ENCODE results near the gene HIBCH.
"Not testable (repeated sequence)": the region's sequence is repeated elsewhere in the genome, so short reads cannot be mapped to it uniquely, and the experiment has no call there.

Gene HIBCH

DNA sequence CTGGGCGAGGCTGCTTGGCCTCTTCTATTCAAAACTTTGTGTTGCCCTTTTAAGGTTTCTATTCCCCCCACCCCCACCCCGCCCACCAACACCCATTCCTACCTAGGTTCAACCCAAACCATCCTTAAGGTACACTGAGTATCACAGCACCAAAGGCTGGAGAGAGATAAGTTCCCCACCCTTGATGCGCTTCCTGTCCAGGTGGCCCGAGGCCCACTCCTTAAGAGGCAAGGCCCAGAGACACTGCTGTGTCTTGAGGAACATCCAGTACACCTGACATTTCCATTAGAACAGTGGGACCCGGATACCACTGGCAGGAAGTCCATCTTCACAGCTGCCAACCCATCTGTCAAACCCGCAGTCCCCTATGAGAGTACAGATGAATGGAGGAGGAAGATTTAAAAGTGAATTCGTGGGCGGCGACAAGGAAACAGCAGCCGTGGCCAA lies 23.5 kb upstream of the HIBCH start:
- in situ Hi-C loops (cut with HindIII; ENCODE audit: low sequenced_read_pairs): loop anchor here (5.0 kb wide), 1 partner anchor 49 kb away; no protein-coding TSS in a partner anchor

DNA sequence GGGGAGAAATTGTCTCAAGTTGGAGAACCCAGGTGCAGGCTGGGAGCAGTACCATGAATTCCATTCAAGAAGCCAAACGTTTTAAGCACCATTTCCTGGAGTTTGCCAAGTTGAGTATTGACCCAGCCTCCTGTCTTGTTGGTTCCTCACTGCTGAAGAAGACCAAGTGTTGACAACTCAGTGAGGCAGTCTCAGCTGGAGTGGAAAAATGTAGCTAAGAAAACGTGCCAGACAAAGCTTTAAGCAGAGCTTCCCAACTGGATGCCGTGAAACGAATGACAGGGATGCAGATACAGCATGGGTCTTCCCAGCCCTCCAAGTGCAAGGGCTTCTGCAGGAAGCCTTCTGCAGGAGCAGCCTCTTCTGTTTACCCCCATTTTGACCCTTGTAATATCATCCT lies 23.0 kb upstream of the HIBCH start:
- in situ Hi-C loops (cut with HindIII; ENCODE audit: low sequenced_read_pairs): loop anchor here (5.0 kb wide), 1 partner anchor 50 kb away; no protein-coding TSS in a partner anchor

DNA sequence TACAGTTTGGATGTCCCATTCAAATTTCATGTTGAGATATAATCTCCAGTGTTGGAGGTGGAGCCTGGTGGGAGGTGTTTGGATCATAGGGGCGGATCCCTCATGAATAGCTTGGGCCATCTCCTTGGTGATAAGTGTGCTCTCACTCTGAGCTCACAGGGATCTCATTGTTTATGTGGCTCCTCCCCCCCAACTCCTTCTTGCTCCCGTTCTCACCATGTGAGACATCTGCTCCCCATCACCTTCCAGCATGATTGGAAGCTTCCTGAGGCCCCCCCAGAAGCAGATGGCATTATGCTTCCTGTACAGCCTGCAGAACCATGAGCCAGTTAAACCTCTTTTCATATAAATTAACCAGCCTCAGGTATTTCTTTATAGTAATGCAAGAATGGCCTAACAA lies 20.7 kb upstream of the HIBCH start:
- in situ Hi-C loops (cut with HindIII; ENCODE audit: low sequenced_read_pairs): loop anchor here (5.0 kb wide), 1 partner anchor 52 kb away; no protein-coding TSS in a partner anchor

DNA sequence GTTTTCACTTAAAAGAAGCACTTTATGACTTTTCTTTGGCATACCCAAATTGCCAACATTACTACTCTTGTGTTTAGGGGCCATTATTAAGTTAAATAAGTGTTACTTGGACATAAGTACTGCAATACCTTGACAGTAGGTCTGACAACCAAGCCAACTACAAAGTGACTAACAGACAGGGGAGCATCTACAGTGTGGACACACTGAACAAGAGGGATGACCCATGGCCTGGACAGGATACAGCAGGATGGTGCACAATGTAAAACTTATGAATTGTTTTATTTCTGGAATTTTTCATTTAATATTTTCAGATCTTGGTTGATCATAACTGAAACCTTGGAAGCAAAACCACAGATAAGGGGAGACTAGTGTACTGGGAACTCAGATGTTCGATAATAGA lies 19.8 kb upstream of the HIBCH start:
- in situ Hi-C loops (cut with HindIII; ENCODE audit: low sequenced_read_pairs): no loop called here

DNA sequence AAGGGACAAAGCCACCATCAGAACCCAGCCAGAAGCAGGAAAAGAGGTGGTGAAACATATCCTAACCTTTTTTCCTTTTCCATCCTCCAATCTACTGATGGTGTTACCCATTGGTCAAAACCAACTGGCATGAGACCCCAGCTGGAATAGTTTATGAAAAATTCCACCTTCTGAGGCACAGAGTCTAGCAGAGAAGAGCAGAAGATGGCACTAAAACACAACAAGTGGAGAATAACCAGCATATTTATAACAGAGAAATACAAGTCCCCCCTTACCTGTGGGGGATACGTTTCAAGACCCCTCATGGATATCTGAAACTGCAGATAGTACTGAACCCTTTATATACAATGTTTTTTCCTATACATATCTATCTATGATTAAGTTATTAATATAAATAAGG lies 18.8 kb upstream of the HIBCH start:
- in situ Hi-C loops (cut with HindIII; ENCODE audit: low sequenced_read_pairs): no loop called here

DNA sequence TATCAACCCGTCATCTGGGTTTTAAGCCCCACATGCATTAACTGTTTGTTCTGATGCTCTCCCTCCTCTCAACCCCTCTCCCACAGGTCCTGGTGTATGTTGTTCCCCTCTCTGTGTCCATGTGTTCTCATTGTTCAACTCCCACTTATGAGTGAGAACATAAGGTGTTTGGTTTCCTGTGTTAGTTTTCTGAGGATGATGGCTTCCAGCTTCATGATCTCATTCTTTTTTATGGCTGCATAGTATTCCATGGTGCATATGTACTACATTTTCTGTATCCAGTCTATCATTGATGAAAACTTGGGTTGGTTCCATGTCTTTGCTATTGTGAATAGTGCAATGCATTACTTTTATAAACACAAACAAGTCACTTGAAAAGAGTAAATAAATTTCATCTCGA lies 16.8 kb upstream of the HIBCH start:
- in situ Hi-C loops (cut with HindIII; ENCODE audit: low sequenced_read_pairs): no loop called here

DNA sequence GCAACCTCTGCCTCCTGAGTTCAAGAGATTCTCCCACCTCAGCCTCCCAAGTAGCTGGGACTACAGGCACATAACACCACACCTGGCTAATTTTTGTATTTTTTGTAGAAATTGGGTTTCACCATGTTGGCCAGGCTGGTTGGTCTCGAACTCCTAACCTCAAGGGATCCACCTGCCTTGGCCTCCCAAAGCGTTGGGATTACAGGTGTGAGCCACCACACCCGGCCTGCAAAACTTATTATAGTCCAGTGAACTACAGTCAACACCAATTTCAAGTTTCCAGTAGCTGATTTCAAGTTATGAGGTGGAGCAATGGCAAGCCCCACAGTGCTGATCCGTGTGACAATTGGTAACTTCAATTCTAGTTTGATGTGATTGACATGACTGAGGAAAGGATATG lies 16.0 kb upstream of the HIBCH start:
- in situ Hi-C loops (cut with HindIII; ENCODE audit: low sequenced_read_pairs): not testable (repeated sequence)

DNA sequence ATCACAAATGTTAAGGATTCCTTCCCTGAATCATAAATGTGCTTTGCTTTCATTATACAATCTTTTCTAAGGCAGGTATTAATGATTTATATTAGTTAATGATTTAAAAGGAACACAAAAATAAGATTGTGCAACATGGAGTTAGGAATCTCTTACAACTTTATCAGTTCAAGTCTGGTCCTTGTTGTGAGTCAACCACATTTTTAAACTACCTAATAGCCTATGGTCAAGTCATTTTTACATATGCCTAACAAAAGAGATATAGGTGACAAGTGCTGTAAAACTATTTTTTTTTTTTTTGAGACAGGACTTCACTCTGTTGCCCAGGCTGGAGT lies 15.6 kb upstream of the HIBCH start:
- in situ Hi-C loops (cut with HindIII; ENCODE audit: low sequenced_read_pairs): no loop called here

DNA sequence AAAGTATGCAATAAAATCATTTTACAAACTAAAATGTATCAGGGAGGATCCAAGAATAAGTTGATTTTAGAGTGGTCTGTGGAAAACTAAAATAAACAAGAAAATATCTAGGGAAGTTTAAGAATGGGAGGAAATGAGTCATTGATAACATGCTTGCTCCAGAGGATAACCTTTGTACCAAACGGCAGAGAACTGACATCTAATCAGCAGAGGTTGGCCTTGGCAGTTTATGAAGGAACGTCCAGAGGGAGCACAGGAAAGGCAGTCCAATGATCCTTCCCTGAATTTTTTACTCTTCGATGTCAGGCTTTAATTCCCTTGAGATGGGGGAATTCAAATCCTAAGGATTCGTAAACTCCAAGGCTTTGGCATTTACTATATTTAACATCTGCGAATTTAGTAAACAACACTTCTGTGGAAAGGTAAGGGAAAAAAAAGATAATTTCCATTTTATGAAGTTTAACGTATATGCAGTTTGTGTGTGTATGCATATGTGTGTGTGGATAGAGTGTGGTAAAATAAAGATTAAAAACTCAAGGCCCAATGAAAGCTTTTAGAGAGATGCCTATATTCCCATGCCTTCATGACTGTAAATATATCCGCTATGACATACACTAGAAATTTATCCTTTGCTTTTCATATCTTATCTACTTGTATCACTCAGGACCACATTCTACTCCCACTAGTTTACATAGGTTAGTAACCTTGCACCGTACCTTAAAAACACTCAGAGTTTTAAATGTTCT lies 15.0 kb upstream of the HIBCH start:
- in situ Hi-C loops (cut with HindIII; ENCODE audit: low sequenced_read_pairs): loop anchor here (5.0 kb wide), 1 partner anchor 52 kb away; no protein-coding TSS in a partner anchor

DNA sequence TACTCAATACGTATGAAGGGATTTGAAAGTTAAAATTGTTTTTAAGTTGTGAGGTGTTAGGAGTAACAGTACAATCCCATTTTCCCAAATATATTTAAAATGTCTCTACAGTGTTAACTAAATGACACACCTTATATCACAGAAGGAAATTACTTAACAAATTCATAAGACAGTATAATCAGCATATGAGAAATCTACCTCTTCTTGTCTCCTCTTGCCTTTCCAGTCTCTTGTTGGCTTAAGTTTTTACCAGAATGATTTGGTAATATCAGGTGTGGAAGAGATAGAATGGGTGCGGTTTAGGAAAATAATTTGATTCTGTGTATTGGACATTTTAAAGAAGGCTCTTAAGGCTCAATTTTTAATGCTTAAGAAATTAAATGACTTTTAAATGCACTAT lies 14.3 kb upstream of the HIBCH start:
- in situ Hi-C loops (cut with HindIII; ENCODE audit: low sequenced_read_pairs): loop anchor here (5.0 kb wide), 1 partner anchor 52 kb away; no protein-coding TSS in a partner anchor

DNA sequence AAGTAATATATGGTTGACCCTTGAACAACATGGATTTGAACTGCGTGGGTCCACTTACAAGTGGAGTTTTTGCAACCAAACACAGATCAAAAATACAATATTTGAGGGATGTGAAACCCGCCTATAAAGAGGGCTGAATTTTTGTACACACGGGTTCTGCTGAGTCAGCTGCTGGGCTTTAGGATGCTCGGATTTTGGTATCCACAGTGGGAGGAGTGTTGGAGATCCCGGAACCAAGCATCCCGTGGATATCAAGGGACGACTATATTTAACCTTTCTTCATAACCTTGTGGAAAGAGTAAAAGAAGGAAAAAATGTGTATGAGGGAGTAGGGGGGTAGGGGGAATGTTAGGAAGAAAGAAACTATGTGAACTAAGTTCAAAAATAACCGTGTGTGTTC lies 13.8 kb upstream of the HIBCH start:
- in situ Hi-C loops (cut with HindIII; ENCODE audit: low sequenced_read_pairs): loop anchor here (5.0 kb wide), 1 partner anchor 51 kb away; no protein-coding TSS in a partner anchor

DNA sequence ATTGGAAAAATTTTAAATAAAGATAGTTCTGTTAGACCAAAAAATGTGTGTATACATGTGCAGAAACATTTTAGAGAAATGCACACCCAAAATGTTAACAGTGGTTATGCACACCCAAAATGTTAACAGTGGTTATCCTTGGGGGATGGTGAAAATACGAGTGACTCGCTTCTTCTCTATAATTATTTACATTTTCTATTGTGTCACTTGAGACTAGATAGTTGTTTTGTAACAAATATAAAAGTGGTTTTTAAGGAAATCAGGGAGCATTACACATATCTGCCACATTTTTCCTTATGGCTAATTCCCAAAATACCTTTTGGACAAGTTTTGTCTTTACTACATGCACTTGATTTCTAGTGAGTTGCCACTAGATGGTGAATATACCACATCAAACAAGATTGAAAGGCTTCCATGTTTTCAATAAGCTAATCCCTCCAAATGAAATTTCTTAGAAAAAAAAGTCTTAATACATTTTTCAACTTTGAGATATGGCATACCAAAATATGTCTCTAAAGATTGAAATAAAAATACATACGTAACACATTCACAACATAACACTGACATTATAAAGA lies 9.0 kb upstream of the HIBCH start:
- in situ Hi-C loops (cut with HindIII; ENCODE audit: low sequenced_read_pairs): no loop called here

DNA sequence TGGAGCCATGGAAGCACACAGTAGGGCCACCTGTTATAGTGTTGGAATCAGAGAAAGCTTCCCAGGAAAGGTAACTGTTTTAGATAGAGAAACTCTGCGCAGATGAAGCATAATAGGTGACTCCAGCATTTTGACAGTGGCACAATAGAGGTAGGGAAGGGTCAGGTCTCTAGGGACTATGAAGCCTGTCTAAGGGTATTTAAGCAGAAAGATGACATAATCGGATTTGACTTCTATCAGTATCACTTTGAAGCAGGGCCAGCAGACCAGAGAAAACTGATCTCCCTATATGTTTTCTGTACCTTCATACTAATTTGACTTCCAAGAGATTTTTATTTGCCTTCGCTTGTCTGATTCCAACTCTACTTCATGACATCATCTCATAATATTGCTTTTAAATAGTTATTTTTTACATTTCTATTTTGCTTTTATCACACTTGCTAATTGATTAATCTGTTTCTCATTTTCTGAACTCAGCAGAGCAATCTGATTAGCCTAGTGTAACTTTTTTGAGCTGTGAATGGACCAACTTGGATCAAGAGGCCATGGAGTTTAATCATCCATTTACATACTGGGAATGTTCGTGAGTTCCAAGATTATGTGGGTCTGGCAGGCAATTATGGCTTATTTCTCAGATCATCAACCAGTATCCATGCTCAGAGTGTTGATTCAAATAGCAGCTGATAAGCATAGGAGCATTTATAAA lies 8.4 kb upstream of the HIBCH start:
- in situ Hi-C loops (cut with HindIII; ENCODE audit: low sequenced_read_pairs): no loop called here

DNA sequence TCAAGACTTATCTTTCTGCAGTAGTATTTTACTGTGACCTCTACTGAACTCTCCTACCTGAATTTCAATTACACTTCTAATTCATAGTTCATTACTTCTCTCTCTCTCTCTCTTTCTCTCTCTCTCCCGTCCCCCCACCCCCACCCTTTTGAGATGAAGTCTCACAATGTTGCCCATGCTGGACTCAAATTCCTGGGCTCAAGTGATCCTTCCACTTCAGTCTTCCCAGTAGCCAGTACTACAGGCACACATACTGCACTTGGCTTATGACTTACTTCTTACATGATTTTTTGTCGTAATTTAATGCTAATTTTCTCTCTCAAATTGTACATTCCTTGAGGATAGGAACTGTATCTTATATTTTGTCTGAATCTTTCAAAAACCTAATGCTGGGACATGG lies 6.0 kb upstream of the HIBCH start:
- in situ Hi-C loops (cut with HindIII; ENCODE audit: low sequenced_read_pairs): no loop called here

DNA sequence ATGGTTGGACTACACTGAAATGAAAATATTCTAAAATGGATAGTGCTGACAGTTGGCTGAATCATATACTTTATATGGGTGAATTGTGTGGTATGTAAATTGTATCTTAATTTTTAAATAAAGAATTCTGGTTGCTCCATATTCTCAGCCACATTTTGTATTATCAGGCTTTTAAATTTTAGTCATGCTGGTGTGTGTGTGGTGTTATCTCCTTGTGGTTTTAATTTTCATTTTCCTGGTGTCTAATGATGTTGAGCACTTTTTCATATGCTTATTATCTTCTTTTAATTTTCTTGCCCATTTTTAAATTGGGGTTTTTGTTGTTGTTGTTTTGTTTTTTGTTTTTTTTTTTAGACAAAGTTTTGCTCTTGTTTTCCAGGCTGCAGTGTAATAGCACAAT lies 3.8 kb upstream of the HIBCH start:
- in situ Hi-C loops (cut with HindIII; ENCODE audit: low sequenced_read_pairs): no loop called here

DNA sequence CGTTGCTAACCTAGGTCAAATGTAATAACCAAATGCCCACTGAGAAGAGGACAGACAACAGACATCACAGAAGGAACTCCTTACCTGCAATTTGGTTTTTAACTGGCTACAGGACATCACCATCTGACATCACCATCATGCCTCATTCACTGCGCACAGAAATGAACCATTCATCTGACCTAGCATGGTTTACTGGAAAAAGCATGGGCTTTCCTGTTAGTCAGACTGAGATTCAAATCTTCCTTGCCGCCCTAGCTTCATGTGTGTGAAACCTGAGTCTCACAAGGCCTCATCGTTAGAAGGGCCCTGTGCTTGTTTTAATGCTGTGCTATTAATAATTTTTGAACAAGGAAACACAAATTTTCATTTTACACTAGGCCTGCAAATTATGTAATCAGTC lies 1.1 kb upstream of the HIBCH start:
- in situ Hi-C loops (cut with HindIII; ENCODE audit: low sequenced_read_pairs): no loop called here

DNA sequence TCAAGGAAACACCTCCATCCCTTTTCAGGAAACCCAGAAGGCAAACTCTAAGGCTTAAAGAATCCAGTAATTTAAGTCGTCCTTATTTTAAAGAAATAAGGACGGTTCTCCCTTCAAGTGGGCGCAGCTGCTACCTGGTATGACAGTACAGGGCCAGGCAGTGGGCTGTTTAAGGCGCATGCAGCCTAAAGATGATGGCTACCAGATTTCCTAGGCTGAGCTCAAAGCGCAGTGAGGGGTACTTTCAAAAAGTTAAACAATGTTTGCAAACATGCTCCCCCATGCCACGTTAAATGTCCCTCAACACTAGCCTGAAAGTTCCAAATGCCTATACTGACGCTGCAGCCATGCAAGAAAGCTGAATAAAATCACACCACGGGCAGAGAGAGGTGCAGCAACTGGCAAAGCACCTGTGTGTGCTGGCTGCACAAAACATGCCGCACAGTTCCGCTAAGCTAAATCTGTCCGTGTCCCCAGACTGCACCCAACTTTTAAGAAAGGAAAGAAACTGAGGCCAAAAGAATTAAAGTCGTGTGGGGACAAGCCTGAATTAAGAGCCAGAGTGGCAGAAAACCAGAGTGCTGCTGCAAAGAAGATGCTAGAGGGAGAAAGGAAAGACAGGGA lies 583 bp downstream of the HIBCH start:
- in situ Hi-C loops (cut with HindIII; ENCODE audit: low sequenced_read_pairs): no loop called here

DNA sequence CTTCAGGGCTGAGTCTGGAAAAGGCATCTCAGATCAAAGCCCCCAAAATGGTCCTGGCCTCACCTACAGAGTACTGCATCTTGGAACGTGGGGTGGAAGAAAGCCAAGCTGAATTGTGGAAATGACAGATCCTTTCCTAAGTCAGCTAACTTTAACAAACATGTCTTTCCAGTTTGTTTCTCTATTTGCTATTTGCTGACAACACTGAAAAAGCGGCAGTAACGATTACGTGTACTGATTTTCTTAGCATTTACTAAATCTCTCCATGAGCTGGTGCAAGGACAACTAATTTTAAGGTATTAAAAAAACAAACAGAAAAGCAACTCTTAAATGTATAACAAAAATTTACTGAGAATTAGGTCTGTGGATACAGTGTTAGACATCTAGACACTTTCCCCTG lies 1.1 kb downstream of the HIBCH start:
- in situ Hi-C loops (cut with HindIII; ENCODE audit: low sequenced_read_pairs): no loop called here

DNA sequence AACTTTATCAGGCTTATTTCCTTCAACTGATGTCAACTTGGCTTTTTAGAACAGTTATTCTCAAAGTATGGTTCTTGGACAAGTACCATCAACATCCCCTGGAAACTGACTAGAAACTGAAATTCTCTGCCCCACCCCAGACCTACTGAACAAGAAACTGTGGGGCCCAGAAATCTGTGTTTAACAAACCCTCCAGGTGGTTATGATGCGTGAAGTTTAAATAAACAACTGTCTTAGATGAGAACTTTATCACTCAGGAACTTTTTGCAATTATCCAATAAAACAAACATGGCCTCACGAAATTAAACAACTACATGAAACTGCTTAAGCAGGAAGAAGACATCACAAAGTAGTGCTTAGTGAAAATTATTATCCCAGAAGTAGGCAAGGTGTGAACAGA lies 4.4 kb downstream of the HIBCH start:
- in situ Hi-C loops (cut with HindIII; ENCODE audit: low sequenced_read_pairs): no loop called here

DNA sequence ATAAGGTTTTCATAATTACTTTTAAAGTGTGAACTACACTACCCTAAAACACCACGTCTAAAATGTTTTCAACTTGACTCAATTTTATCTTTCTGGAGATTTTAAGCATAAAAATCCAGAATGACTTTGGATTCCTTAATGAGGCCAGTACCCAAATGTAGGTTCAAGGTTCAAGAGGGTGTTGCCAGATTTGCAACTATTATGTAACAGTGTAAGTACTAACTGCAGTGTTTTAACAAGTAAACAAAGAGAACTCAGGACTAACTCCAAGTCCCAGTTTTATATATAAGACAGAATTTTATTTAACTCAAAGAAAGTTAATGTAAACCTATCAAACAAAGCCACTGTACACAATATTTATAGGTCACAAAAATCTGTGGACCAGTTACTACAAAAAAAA lies 5.7 kb downstream of the HIBCH start:
- in situ Hi-C loops (cut with HindIII; ENCODE audit: low sequenced_read_pairs): no loop called here

DNA sequence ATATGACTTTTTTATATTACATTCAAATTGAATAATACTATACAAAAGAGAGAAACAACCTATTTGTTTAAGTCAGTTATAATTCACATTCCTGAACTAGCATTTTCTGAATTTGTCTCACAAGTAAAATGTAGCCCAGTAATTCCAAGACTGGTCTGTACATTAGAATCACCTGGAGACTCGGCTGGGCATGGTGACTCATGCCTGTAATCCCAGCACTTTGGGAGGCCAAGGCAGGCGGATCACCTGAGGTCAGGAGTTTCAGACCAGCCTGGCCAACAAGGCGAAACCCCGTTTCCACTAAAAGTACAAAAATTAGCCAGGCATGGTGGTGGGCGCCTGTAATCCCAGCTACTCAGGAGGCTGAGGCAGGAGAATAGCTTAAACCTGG lies 7.0 kb downstream of the HIBCH start:
- in situ Hi-C loops (cut with HindIII; ENCODE audit: low sequenced_read_pairs): not testable (repeated sequence)
